AG10803 (cell line): ENCODE results near the gene RAB3IP.
"Not testable (repeated sequence)": the region's sequence is repeated elsewhere in the genome, so short reads cannot be mapped to it uniquely, and the experiment has no call there.

Experiments
- DNase-seq: peaks from one replicate; pipeline ENCODE4 v3.0.0; 2010; ENCODE audit warnings: low read depth
- H3K4me3 ChIP-seq: 2 replicates; pipeline ENCODE4 v1.5.1; 2011; ENCODE audit warnings: mild to moderate bottlenecking, low read length, control low read depth
- TF ChIP-seq, protein P1 (sequence below): conservative IDR thresholded peaks from 2 replicates; pipeline ENCODE4 v1.5.1; 2011; ENCODE audit warnings: mild to moderate bottlenecking, low read length, control low read depth, inconsistent platforms

RAB3IP gene

DNA sequence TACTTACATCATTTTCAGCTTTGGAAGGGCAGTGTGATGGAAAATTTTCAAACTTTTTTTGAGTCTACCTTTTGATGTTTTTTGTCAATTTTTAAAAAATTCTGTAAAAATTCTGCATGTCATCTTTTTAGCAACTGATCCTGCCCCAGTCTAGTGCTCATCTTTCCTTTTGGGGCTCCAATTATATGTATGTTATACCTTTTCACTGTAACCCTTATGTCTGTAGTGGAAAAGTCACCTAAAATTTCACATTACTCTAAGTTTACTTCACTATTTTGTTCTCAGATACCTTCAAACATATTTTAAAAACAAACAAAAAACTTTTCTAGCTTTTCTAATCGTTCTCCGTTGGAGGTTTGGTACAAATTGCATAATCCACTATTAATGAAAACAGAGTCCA is 53.9 kb downstream of the RAB3IP start:
- TF ChIP-seq, protein P1, sequence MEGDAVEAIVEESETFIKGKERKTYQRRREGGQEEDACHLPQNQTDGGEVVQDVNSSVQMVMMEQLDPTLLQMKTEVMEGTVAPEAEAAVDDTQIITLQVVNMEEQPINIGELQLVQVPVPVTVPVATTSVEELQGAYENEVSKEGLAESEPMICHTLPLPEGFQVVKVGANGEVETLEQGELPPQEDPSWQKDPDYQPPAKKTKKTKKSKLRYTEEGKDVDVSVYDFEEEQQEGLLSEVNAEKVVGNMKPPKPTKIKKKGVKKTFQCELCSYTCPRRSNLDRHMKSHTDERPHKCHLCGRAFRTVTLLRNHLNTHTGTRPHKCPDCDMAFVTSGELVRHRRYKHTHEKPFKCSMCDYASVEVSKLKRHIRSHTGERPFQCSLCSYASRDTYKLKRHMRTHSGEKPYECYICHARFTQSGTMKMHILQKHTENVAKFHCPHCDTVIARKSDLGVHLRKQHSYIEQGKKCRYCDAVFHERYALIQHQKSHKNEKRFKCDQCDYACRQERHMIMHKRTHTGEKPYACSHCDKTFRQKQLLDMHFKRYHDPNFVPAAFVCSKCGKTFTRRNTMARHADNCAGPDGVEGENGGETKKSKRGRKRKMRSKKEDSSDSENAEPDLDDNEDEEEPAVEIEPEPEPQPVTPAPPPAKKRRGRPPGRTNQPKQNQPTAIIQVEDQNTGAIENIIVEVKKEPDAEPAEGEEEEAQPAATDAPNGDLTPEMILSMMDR, result no peak
- no peak for DNase-seq
- no peak overlapping the region for H3K4me3 ChIP-seq

GRCh38 chr12:69807101-69807897 is 68.6 kb downstream of the RAB3IP start:
- DNase-seq, result not testable (repeated sequence)

GRCh38 chr12:69810870-69811498 is 72.3 kb downstream of the RAB3IP start:
- H3K4me3 ChIP-seq, result no peak overlapping the region
- no peak for DNase-seq
- TF ChIP-seq, protein P1, result no peak

More at GRCh38 chr12:69807101-69807897, 68.6 kb downstream of the RAB3IP start:
- H3K4me3 ChIP-seq, result not testable (repeated sequence)

DNA sequence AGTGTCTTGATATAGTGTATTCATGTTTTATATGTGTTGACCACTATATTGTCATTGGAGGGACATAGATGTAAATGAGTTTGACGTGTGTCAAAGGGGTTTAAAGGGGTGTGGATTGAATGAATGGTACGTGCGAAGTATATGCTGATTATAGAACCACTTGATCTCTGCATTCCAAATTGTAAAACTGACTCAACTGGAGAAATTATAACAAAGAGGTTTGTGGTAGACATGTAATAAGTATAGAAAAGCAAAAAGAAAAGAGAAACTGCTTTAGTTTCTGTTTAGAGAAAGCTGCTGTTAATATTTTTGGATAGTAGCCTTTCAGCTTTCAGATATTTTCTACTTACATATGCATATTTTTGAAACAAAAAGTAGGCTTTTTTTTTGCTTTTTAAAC is 77.4 kb downstream of the RAB3IP start:
- TF ChIP-seq, protein P1, result no peak
- no peak for DNase-seq

GRCh38 chr12:69821032-69821455 is 82.4 kb downstream of the RAB3IP start:
- no peak overlapping the region for H3K4me3 ChIP-seq
- TF ChIP-seq, protein P1, result no peak
- no peak for DNase-seq

More for the DNA sequence above, 77.4 kb downstream of the RAB3IP start:
- no peak overlapping the region for H3K4me3 ChIP-seq

GRCh38 chr12:69821456-69822159 is 82.9 kb downstream of the RAB3IP start:
- TF ChIP-seq, protein P1, result no peak
- H3K4me3 ChIP-seq, result no peak overlapping the region
- peak; percentile 21 for DNase-seq

- TF ChIP-seq, protein P1, result no peak
- no peak overlapping the region for H3K4me3 ChIP-seq
- DNase-seq, result no peak
Observed at GRCh38 chr12:69822201-69822860, 83.7 kb downstream of the RAB3IP start.
